Activated CD4-positive, alpha-beta memory T cell treated with anti-CD3 and anti-CD28 coated beads, Interleukin-2, amount 10 ng/mL, durations not matched to agents 7 days and 5 days (primary cell): ENCODE measurements around the gene CCDC154. TPM values are rescaled to one million over a fixed set of nuclear protein-coding genes. Genes with fewer than 3 reads are reported as not detected.

Experiments
- CTCF ChIA-PET: fragments of 350-600 bp; sonication (Branson Sonifier 250); formaldehyde crosslinking; loops from one replicate; lab custom pipeline; 2021; ENCODE audit warnings: antibody characterized with exemption, inconsistent platforms; lab: Charles Lee
- POLR2A ChIA-PET: fragments of 350-600 bp; sonication (Branson Sonifier 250); formaldehyde crosslinking; loops from one replicate; lab custom pipeline; 2021; ENCODE audit warnings: antibody characterized with exemption; lab: Charles Lee
- DNase-seq: peaks from one replicate; pipeline ENCODE4 v3.0.0-alpha.2; 2020
- H3K27ac Mint-ChIP-seq: one replicate; pipeline ENCODE4 v1.8.0; 2021; ENCODE audit warnings: mild to moderate bottlenecking, mixed read lengths
- H3K27me3 Mint-ChIP-seq: one replicate; pipeline ENCODE4 v1.8.0; 2021; ENCODE audit warnings: mixed read lengths
- H3K36me3 Mint-ChIP-seq: one replicate; pipeline ENCODE4 v1.8.0; 2021; ENCODE audit warnings: low read depth, mixed read lengths
- H3K4me1 Mint-ChIP-seq: one replicate; pipeline ENCODE4 v1.8.0; 2021; ENCODE audit warnings: mixed read lengths
- H3K4me3 Mint-ChIP-seq: one replicate; pipeline ENCODE4 v1.8.0; 2021; ENCODE audit warnings: mild to moderate bottlenecking, mixed read lengths
- H3K9me3 Mint-ChIP-seq: one replicate; pipeline ENCODE4 v1.8.0; 2021; ENCODE audit warnings: mixed read lengths
- total RNA-seq, 2 experiments: library from RNA; stranded (reverse); gene quantifications; one replicate each; pipeline ENCODE4 v1.2.3, GENCODE V29; 2021

The CCDC154 gene
- total RNA-seq, 2 experiments from 2014 or later: 1.6 to 2.2 TPM

- CTCF ChIA-PET: no interaction called here
- Mint-ChIP-seq H3K4me1 (no peaks in the 10 kb centered on the region), H3K27ac (no peak overlapping the region)
Measured at GRCh38 chr16:1392826-1393225, 51.5 kb downstream of the CCDC154 start.

GRCh38 chr16:1390239-1390779 is 54.0 kb downstream of the CCDC154 start:
- no peak overlapping the region for H3K27ac Mint-ChIP-seq

More at GRCh38 chr16:1392826-1393225, 51.5 kb downstream of the CCDC154 start:
- Mint-ChIP-seq H3K9me3 (no peaks in the 10 kb centered on the region), H3K27me3 (no peaks in the 10 kb centered on the region), H3K36me3 (peaks cover 2% of the 10 kb centered on the region), H3K4me3 (no peak overlapping the region)
- no peak for DNase-seq
- POLR2A ChIA-PET: no interaction called here

GRCh38 chr16:1389762-1390161 is 54.6 kb downstream of the CCDC154 start:
- H3K36me3 Mint-ChIP-seq: peaks cover 2% of the 10 kb centered on the region
- POLR2A ChIA-PET: no interaction called here
- no peak overlapping the region for H3K27ac Mint-ChIP-seq

More at GRCh38 chr16:1390239-1390779, 54.0 kb downstream of the CCDC154 start:
- H3K4me1 Mint-ChIP-seq: no peaks in the 10 kb centered on the region
- no peak overlapping the region for H3K4me3 Mint-ChIP-seq
- DNase-seq: no peak
- POLR2A ChIA-PET: no interaction called here
- CTCF ChIA-PET: no interaction called here
- H3K36me3 Mint-ChIP-seq: no peaks in the 10 kb centered on the region
- no peaks in the 10 kb centered on the region for H3K27me3 Mint-ChIP-seq
- H3K9me3 Mint-ChIP-seq: no peaks in the 10 kb centered on the region

GRCh38 chr16:1387331-1387730 is 57.0 kb downstream of the CCDC154 start:
- Mint-ChIP-seq H3K4me1 (no peaks in the 10 kb centered on the region), H3K4me3 (no peak overlapping the region), H3K27ac (no peak overlapping the region), H3K27me3 (no peaks in the 10 kb centered on the region), H3K36me3 (peaks cover 3% of the 10 kb centered on the region), H3K9me3 (no peaks in the 10 kb centered on the region)
- CTCF ChIA-PET: no interaction called here
- no peak for DNase-seq
- POLR2A ChIA-PET: no interaction called here

More at GRCh38 chr16:1389762-1390161, 54.6 kb downstream of the CCDC154 start:
- CTCF ChIA-PET: interaction anchor here (0.6 kb wide), 1 partner anchor 10 kb away, joined by 3 read pairs; no protein-coding TSS in a partner anchor
- Mint-ChIP-seq H3K4me3 (no peak overlapping the region), H3K4me1 (no peaks in the 10 kb centered on the region), H3K9me3 (no peaks in the 10 kb centered on the region), H3K27me3 (no peaks in the 10 kb centered on the region)
- DNase-seq: no peak

GRCh38 chr16:1385232-1385631 is 59.1 kb downstream of the CCDC154 start:
- no peak overlapping the region for H3K4me3 Mint-ChIP-seq
- ChIA-PET CTCF (no interaction called here), POLR2A (no interaction called here)
- no peak overlapping the region for H3K27ac Mint-ChIP-seq
- no peaks in the 10 kb centered on the region for H3K9me3 Mint-ChIP-seq
- peaks cover under 1% of the 10 kb centered on the region for H3K4me1 Mint-ChIP-seq
- no peaks in the 10 kb centered on the region for H3K27me3 Mint-ChIP-seq
- no peak for DNase-seq
- H3K36me3 Mint-ChIP-seq: peaks cover 6% of the 10 kb centered on the region

Other genes with a start within 250 kb of the CCDC154 start
- not detected for gene TPSG1, start 219.3 kb downstream of the CCDC154 start, total RNA-seq
- not detected for gene TPSB2, start 214.4 kb downstream of the CCDC154 start, total RNA-seq
- gene TPSAB1, start 203.9 kb downstream of the CCDC154 start, total RNA-seq: not detected
- not detected for gene TPSD1, start 188.5 kb downstream of the CCDC154 start, total RNA-seq
- gene UBE2I, start 134.9 kb downstream of the CCDC154 start, total RNA-seq: 100 to 1,000 TPM; 198 to 199 TPM
- gene BAIAP3, start 110.9 kb downstream of the CCDC154 start, total RNA-seq: 1 to 10 TPM; 3.4 to 3.9 TPM
- gene TSR3, start 92.7 kb downstream of the CCDC154 start, total RNA-seq: 10 to 100 TPM; 40.6 to 46.0 TPM
- gene GNPTG, start 92.6 kb downstream of the CCDC154 start, total RNA-seq: 10 to 100 TPM; 32.5 to 33.4 TPM
- gene UNKL, start 29.9 kb downstream of the CCDC154 start, total RNA-seq: 10 to 100 TPM; 40.0 to 43.7 TPM
- 10 to 100 TPM; 11.2 to 12.3 TPM for gene UQCC4, start 23.8 kb downstream of the CCDC154 start, total RNA-seq
- gene PERCC1, start 13.5 kb downstream of the CCDC154 start, total RNA-seq: not detected
- 10 to 100 TPM; 44.2 to 49.4 TPM for gene CLCN7, start 30.5 kb upstream of the CCDC154 start, total RNA-seq
- gene PTX4, start 44.4 kb upstream of the CCDC154 start, total RNA-seq: not detected
- gene TELO2, start 48.8 kb upstream of the CCDC154 start, total RNA-seq: 10 to 100 TPM; 49.4 to 51.9 TPM
- gene TMEM204, start 89.1 kb upstream of the CCDC154 start, total RNA-seq: 10 to 100 TPM; 42.9 to 43.5 TPM
- gene IFT140, start 167.5 kb upstream of the CCDC154 start, total RNA-seq: 1 to 10 TPM; 7.7 to 9.1 TPM
- gene CRAMP1, start 167.8 kb upstream of the CCDC154 start, total RNA-seq: 10 to 100 TPM; 24.2 to 24.5 TPM
- 10 to 100 TPM; 44.9 to 48.9 TPM for gene JPT2, start 233.7 kb upstream of the CCDC154 start, total RNA-seq